OCI-LY1 (cell line): Measurements from ENCODE around the gene SOX13.

Source experiments
- H2AFZ ChIP-seq: fragments of 200-600 bp; sonication (generic), shearing (Covaris generic); 2 replicates; pipeline ENCODE4 v1.6.0; 2014; ENCODE audit warnings: antibody characterized with exemption, mild to moderate bottlenecking, low read length
- H3F3A ChIP-seq: fragments of 200-600 bp; sonication (generic), shearing (Covaris generic); 2 replicates; pipeline ENCODE4 v1.6.0; 2014; ENCODE audit warnings: mild to moderate bottlenecking, antibody characterized with exemption, low read length, moderate library complexity; ENCODE audit not compliant: insufficient read depth
- H3K27ac ChIP-seq: fragments of 200-600 bp; sonication (generic); 2 replicates; pipeline ENCODE4 v1.5.1; 2014; ENCODE audit warnings: low read length, mixed run types, mild to moderate bottlenecking, low read depth; ENCODE audit not compliant: poor library complexity, severe bottlenecking
- H3K27me3 ChIP-seq: fragments of 200-600 bp; sonication (generic); 2 replicates; pipeline ENCODE4 v1.6.0; 2014; ENCODE audit warnings: antibody characterized with exemption, mild to moderate bottlenecking, low read length, moderate library complexity; ENCODE audit not compliant: insufficient read depth
- H3K36me3 ChIP-seq: fragments of 200-600 bp; sonication (generic); 2 replicates; pipeline ENCODE4 v1.6.1; 2014; ENCODE audit warnings: mild to moderate bottlenecking, antibody characterized with exemption, low read length, moderate library complexity, mixed read lengths; ENCODE audit not compliant: insufficient read depth
- H3K4me1 ChIP-seq: fragments of 200-600 bp; sonication (generic); 2 replicates; pipeline ENCODE4 v1.5.1; 2014; ENCODE audit warnings: mild to moderate bottlenecking, low read length, moderate library complexity; ENCODE audit not compliant: insufficient read depth, severe bottlenecking
- H3K4me2 ChIP-seq: fragments of 200-600 bp; sonication (generic), shearing (Covaris generic); 2 replicates; pipeline ENCODE4 v1.6.1; 2014; ENCODE audit warnings: low read length
- H3K4me3 ChIP-seq: fragments of 200-600 bp; sonication (generic); 2 replicates; pipeline ENCODE4 v1.5.1; 2014; ENCODE audit warnings: low read length, low read depth, mild to moderate bottlenecking, mixed read lengths; ENCODE audit not compliant: poor library complexity, severe bottlenecking
- H3K79me2 ChIP-seq: fragments of 200-600 bp; shearing (Covaris generic); 2 replicates; pipeline ENCODE4 v1.6.1; 2016; ENCODE audit warnings: mixed run types, low read length, mixed read lengths; ENCODE audit not compliant: insufficient read depth
- H3K9ac ChIP-seq: fragments of 200-600 bp; sonication (generic), shearing (Covaris generic); 2 replicates; pipeline ENCODE4 v1.6.1; 2014; ENCODE audit warnings: mild to moderate bottlenecking, low read length, mixed read lengths
- H3K9me2 ChIP-seq: fragments of 200-600 bp; sonication (generic), shearing (Covaris generic); 2 replicates; pipeline ENCODE4 v1.6.1; 2014; ENCODE audit warnings: low read depth, mild to moderate bottlenecking, low read length, mixed read lengths
- H3K9me3 ChIP-seq: fragments of 200-600 bp; shearing (Covaris generic); 2 replicates; pipeline ENCODE4 v1.6.1; 2014; ENCODE audit warnings: low read length, mixed read lengths
- H4K20me1 ChIP-seq: fragments of 200-600 bp; sonication (generic), shearing (Covaris generic); 2 replicates; pipeline ENCODE4 v1.6.0; 2016; ENCODE audit warnings: mild to moderate bottlenecking, low read length; ENCODE audit not compliant: insufficient read depth
- EZH2 ChIP-seq: fragments of 200-600 bp; sonication (generic), shearing (Covaris generic); IDR thresholded peaks from 2 replicates; pipeline ENCODE4 v1.8.0; 2017; ENCODE audit warnings: borderline replicate concordance, mixed run types, mild to moderate bottlenecking, antibody characterized with exemption, low read length, moderate library complexity, mixed read lengths
- TF ChIP-seq, protein P1 (sequence below): fragments of 200-600 bp; sonication (generic), shearing (Covaris generic); IDR thresholded peaks from 2 replicates; pipeline ENCODE4 v1.5.1; 2017; ENCODE audit warnings: mild to moderate bottlenecking, antibody characterized with exemption, low read length, moderate library complexity, mixed read lengths

The SOX13 gene

GRCh38 chr1:204157962-204158361 is 85.0 kb downstream of the SOX13 start:
- H3K9me3 ChIP-seq: no peaks in the 10 kb centered on the region
- no peaks in the 10 kb centered on the region for H3K9me2 ChIP-seq
- H2AFZ ChIP-seq: no peak overlapping the region
- 0 out of 2 replicates have a peak, but pooled peaks cover 4% of the 10 kb centered on the region for H3K27me3 ChIP-seq
- no peak overlapping the region for H3K4me2 ChIP-seq
- no peaks in the 10 kb centered on the region for H4K20me1 ChIP-seq
- H3K4me3 ChIP-seq: no peak overlapping the region
- no peaks in the 10 kb centered on the region for H3K36me3 ChIP-seq
- no peak overlapping the region for H3K9ac ChIP-seq
- TF ChIP-seq EZH2: no peak
- TF ChIP-seq, protein P1, sequence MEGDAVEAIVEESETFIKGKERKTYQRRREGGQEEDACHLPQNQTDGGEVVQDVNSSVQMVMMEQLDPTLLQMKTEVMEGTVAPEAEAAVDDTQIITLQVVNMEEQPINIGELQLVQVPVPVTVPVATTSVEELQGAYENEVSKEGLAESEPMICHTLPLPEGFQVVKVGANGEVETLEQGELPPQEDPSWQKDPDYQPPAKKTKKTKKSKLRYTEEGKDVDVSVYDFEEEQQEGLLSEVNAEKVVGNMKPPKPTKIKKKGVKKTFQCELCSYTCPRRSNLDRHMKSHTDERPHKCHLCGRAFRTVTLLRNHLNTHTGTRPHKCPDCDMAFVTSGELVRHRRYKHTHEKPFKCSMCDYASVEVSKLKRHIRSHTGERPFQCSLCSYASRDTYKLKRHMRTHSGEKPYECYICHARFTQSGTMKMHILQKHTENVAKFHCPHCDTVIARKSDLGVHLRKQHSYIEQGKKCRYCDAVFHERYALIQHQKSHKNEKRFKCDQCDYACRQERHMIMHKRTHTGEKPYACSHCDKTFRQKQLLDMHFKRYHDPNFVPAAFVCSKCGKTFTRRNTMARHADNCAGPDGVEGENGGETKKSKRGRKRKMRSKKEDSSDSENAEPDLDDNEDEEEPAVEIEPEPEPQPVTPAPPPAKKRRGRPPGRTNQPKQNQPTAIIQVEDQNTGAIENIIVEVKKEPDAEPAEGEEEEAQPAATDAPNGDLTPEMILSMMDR: no peak
- H3K27ac ChIP-seq: no peak overlapping the region
- H3F3A ChIP-seq: no peaks in the 10 kb centered on the region
- H3K79me2 ChIP-seq: no peaks in the 10 kb centered on the region
- H3K4me1 ChIP-seq: no peaks in the 10 kb centered on the region

DNA sequence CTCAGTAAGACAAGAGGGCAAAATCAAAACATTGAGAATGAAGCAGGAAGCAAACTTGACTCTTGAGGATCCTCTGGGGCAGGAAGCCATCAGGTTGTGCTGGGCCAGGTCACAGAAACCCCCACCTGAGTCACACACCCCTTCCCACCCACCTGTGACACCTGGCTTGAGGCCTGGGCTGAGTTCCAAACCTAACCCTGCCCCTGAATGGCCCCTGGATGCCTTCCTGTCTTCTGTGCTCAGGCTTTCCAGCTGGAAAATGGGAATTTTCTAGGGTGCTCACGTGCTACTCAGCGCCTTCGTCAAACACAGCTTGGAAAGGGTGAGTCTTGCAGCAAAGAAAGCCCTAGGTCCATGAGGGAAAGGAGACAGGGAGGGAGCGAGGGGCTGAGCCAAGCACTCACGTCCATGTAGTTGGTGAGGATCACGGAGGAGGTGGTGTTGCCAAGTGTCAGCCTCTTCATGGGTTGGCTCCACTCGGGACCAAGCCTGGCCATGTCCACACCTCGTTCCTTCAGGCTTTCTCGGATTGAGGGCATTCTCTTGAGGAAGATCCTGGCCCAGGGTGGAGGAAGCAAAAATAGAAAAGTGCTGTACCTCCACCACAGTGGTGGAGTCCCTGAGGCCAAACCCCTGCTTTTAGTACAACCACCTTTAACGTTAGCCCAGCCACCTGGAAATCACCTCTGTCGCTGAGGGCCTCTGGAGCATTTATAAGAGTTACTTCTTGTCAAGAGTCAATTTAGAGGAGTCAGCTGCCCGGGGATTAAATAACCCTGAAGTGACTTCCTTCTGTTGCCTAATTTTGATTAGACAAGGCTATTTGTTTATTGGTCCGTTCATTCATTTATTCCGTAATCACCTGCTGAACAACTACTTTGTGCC is 88.9 kb downstream of the SOX13 start:
- H3K27ac ChIP-seq: no peak overlapping the region

DNA sequence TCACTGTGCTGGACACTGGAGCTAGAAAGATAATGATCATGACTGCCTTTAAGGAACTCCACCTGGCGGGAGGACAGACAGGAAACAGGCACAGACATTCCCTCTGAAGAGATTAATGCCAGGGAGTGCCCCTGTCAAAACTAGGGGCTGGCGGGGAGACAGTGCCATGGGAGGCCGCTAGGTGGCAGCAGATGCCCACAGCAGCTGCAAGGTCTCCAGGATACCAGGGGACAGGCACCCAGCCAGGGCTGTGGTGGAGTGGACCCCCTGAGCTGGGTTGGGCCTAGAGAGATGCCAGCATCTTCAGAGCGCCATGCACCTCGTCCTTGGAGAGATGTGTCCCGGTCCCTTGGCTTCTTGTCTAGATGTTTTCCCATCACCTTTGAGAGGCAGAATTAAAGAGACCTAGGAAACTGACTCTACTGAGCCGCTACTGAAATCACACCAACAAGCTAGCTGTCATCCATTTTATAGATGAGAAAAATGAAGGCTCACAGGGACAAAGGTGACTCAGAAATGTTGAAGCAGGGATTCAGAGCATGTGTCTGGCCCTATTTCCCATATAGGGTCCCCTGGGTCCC is 89.7 kb downstream of the SOX13 start:
- Histone ChIP-seq H3K79me2 (no peaks in the 10 kb centered on the region), H3K4me2 (no peak overlapping the region), H3K4me3 (no peak overlapping the region), H3K27me3 (0 out of 2 replicates have a peak, but pooled peaks cover 4% of the 10 kb centered on the region), H3K27ac (no peak overlapping the region), H3K9me2 (no peaks in the 10 kb centered on the region), H2AFZ (no peak overlapping the region), H4K20me1 (no peaks in the 10 kb centered on the region), H3K9me3 (no peaks in the 10 kb centered on the region), H3K36me3 (no peaks in the 10 kb centered on the region), H3K9ac (no peak overlapping the region), H3K4me1 (no peaks in the 10 kb centered on the region), H3F3A (no peaks in the 10 kb centered on the region)
- TF ChIP-seq, protein P1: peak; percentile 95
- no peak for TF ChIP-seq EZH2

More for the DNA sequence above, 88.9 kb downstream of the SOX13 start:
- Histone ChIP-seq H3K9me3 (no peaks in the 10 kb centered on the region), H2AFZ (no peak overlapping the region), H3K4me3 (no peak overlapping the region), H3K9me2 (no peaks in the 10 kb centered on the region), H3K36me3 (no peaks in the 10 kb centered on the region), H3K27me3 (0 out of 2 replicates have a peak, but pooled peaks cover 4% of the 10 kb centered on the region), H4K20me1 (no peaks in the 10 kb centered on the region), H3K4me1 (no peaks in the 10 kb centered on the region), H3K9ac (no peak overlapping the region), H3F3A (no peaks in the 10 kb centered on the region), H3K79me2 (no peaks in the 10 kb centered on the region), H3K4me2 (no peak overlapping the region)
- no peak for TF ChIP-seq EZH2
- TF ChIP-seq, protein P1: no peak
